HT-29 (cell line): ENCODE data around the gene NOTUM. TPM values are rescaled to one million over a fixed set of nuclear protein-coding genes. Genes with fewer than 3 reads are reported as not detected.
"Not testable (repeated sequence)": the region's sequence is repeated elsewhere in the genome, so short reads cannot be mapped to it uniquely, and the experiment has no call there.

Source experiments
- DNase-seq: peaks from one replicate; pipeline ENCODE4 v3.0.0-alpha.2; 2015; ENCODE audit warnings: low spot score
- total RNA-seq: library from RNA; depleted of rRNA; stranded (reverse); fragments of >200 nt; shearing (Covaris generic); gene quantifications from 2 replicates; pipeline ENCODE4 v1.2.3, GENCODE V29; 2014

The NOTUM gene
- total RNA-seq, 1 experiment from 2014 or later: 2.0 TPM

- no peak for DNase-seq
These were observed 2.2 kb downstream of the NOTUM start for GRCh38 chr17:81958633-81959342.

GRCh38 chr17:81957691-81958432, 3.1 kb downstream of the NOTUM start:
- DNase-seq: no peak

GRCh38 chr17:81956607-81957589, 4.1 kb downstream of the NOTUM start:
- DNase-seq: no peak

GRCh38 chr17:81955756-81956544, 5.0 kb downstream of the NOTUM start:
- DNase-seq: no peak

- no peak for DNase-seq
These were observed 5.8 kb downstream of the NOTUM start for GRCh38 chr17:81955058-81955681.

- no peak for DNase-seq
These were observed 6.6 kb downstream of the NOTUM start for GRCh38 chr17:81954131-81955057.

- DNase-seq: not testable (repeated sequence)
These were observed 7.5 kb downstream of the NOTUM start for GRCh38 chr17:81953443-81953842.

- no peak for DNase-seq
These were observed 8.2 kb downstream of the NOTUM start for GRCh38 chr17:81952792-81953228.

- DNase-seq: no peak
These were observed 9.0 kb downstream of the NOTUM start for GRCh38 chr17:81951785-81952684.

GRCh38 chr17:81950501-81950900, 10.5 kb downstream of the NOTUM start:
- no peak for DNase-seq

- no peak for DNase-seq
These were observed 12.2 kb downstream of the NOTUM start for GRCh38 chr17:81948635-81949378.

- DNase-seq: no peak
These were observed 13.8 kb downstream of the NOTUM start, which contains the start of gene MYADML2 for GRCh38 chr17:81947189-81947588. MYADML2 (minus strand) TSS chr17:81947233; CDS start chr17:81941741, 5,492 bp downstream.

- DNase-seq: no peak
These were observed 16.1 kb downstream of the NOTUM start for GRCh38 chr17:81944858-81945257.

- no peak for DNase-seq
These were observed 18.8 kb downstream of the NOTUM start for GRCh38 chr17:81942167-81942553.

GRCh38 chr17:81941484-81942166, 19.4 kb downstream of the NOTUM start:
- DNase-seq: no peak

- DNase-seq: no peak
These were observed 20.2 kb downstream of the NOTUM start for GRCh38 chr17:81940538-81941483.
